Left lung (tissue), 10 donors: Measurements from ENCODE around the gene MCM10. TPM values are rescaled to one million over a fixed set of nuclear protein-coding genes. Genes with fewer than 3 reads are reported as not detected.

Experiments used
- ATAC-seq: fragments of 200-7000 bp; cut with Tn5 transposase; one replicate; pipeline ENCODE4 v1.9.1; 2020; ENCODE audit warnings: moderate library complexity
- DNase-seq, 4 donors: peaks; one replicate each; pipeline ENCODE4 v3.0.0-alpha.2; 2013 to 2020
- H3K27ac ChIP-seq, 2 donors: fragments of 200-600 bp; sonication (generic) in 1 of 2; one replicate each; pipeline versions ENCODE4 v1.5.0 to v1.8.0; 2020 to 2021
- H3K27me3 ChIP-seq, 2 donors: fragments of 200-600 bp; sonication (generic) in 1 of 2; one replicate each; pipeline versions ENCODE4 v1.5.0 to v1.8.0; 2020 to 2021
- H3K36me3 ChIP-seq, 2 donors: fragments of 200-600 bp; sonication (generic) in 1 of 2; one replicate each; pipeline versions ENCODE4 v1.5.0 to v1.8.0; 2020 to 2021
- H3K4me1 ChIP-seq, 2 donors: fragments of 200-600 bp; one replicate each; pipeline ENCODE4 v1.8.0; 2021
- H3K4me3 ChIP-seq, 2 donors: fragments of 200-600 bp; sonication (generic) in 1 of 2; one replicate each; pipeline versions ENCODE4 v1.5.0 to v1.8.0; 2020 to 2021; ENCODE audit warnings: mild to moderate bottlenecking in 1 of 2
- H3K9me3 ChIP-seq, 2 donors: fragments of 200-600 bp; sonication (generic) in 1 of 2; one replicate each; pipeline versions ENCODE4 v1.5.0 to v1.8.0; 2020 to 2021
- CTCF ChIP-seq, 2 donors: fragments of 200-600 bp; sonication (generic) in 1 of 2; IDR thresholded peaks; one replicate each; pipeline versions ENCODE4 v1.5.0 to v1.8.0; 2021; ENCODE audit warnings: antibody characterized with exemption in 2 of 2
- intact Hi-C, 2 donors: fragments of 100-400 bp; cut with DNase I; formaldehyde crosslinking; loops; one replicate each; pipeline versions ENCODE4 v1.11.2 to v1.14.2; 2022
- polyA plus RNA-seq, 6 donors: library from polyadenylated mRNA; unstranded; fragments of 120-200 nt; gene quantifications; one replicate each; pipeline ENCODE4 v1.2.1, GENCODE V29; 2013; ENCODE audit not compliant: insufficient read length in 6 of 6
- total RNA-seq, 2 donors: library from RNA; stranded (reverse); fragmentation: NEBNext Ultra II Directional; extraction: Animal tissue kit (Norgen Biotek cat#: 25700); gene quantifications; one replicate each; pipeline ENCODE4 v1.2.1, GENCODE V29; 2021
- donor health status: DM: no; HTN: yes; CAD: no.
- donor health status: DM: no; HTN: no; CAD: no.

MCM10 gene
- total and polyA plus RNA-seq, 8 donors = 4.2 to 13.1 (median 9.2) TPM

- Histone ChIP-seq H3K9me3 (no peaks in the 10 kb centered on the region), H3K4me3 (no peak overlapping the region), H3K27me3 (no peaks in the 10 kb centered on the region), H3K4me1 (no peaks in the 10 kb centered on the region), H3K36me3 (peaks cover 0 to 3% of the 10 kb centered on the region in 2 donors), H3K27ac (no peak overlapping the region)
- no peak for ATAC-seq
- DNase-seq = no peak
- intact Hi-C loops = no loop called here
- no peak for TF ChIP-seq CTCF (IDR thresholded peaks at IDR 0.05)
Measured at GRCh38 chr10:13187135-13187534, 25.8 kb downstream of the MCM10 start.

DNA sequence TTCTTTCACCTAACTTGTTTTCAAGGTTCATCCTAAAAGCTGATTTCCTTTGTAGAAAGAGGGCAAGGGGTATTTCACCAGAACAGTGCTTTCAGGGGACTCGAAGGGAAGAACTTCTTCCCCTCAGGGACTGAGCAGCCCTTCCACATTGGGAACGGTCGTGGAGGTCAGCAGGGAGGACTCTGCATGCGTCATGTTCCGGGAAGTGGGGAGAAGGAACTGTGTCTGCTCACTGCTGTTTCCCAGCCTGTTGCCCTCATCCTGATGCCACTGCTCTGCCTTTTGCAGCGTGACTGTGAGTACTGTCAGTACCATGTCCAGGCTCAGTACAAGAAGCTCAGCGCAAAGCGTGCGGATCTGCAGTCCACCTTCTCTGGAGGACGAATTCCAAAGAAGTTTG, 27.2 kb downstream of the MCM10 start:
- no peaks in the 10 kb centered on the region for H3K4me1 ChIP-seq
- TF ChIP-seq CTCF (IDR thresholded peaks at IDR 0.05) = no peak
- H3K27me3 ChIP-seq = no peaks in the 10 kb centered on the region
- no peak overlapping the region for H3K4me3 ChIP-seq
- H3K9me3 ChIP-seq = no peaks in the 10 kb centered on the region
- H3K27ac ChIP-seq = no peak overlapping the region
- intact Hi-C loops = no loop called here
- peaks cover 0 to 3% of the 10 kb centered on the region in 2 donors for H3K36me3 ChIP-seq
- ATAC-seq (no peak), DNase-seq (no peak)

- Histone ChIP-seq H3K27ac (no peak overlapping the region), H3K4me1 (no peaks in the 10 kb centered on the region), H3K36me3 (no peaks in the 10 kb centered on the region), H3K9me3 (no peaks in the 10 kb centered on the region), H3K27me3 (no peaks in the 10 kb centered on the region), H3K4me3 (no peak overlapping the region)
- ATAC-seq (no peak), DNase-seq (peak in 2 of 4 donors; percentile 79 to 89)
- intact Hi-C loops = no loop called here
- no peak for TF ChIP-seq CTCF (IDR thresholded peaks at IDR 0.05)
Measured at GRCh38 chr10:13189961-13190360, 28.6 kb downstream of the MCM10 start.

- intact Hi-C loops = no loop called here
- no peak for TF ChIP-seq CTCF (IDR thresholded peaks at IDR 0.05)
- DNase-seq (peak in 2 of 4 donors; percentile 27 to 37), ATAC-seq (no peak)
- no peak overlapping the region for H3K4me3 ChIP-seq
- H3K27me3 ChIP-seq = no peaks in the 10 kb centered on the region
- no peaks in the 10 kb centered on the region for H3K36me3 ChIP-seq
- H3K9me3 ChIP-seq = no peaks in the 10 kb centered on the region
- no peak overlapping the region for H3K27ac ChIP-seq
- no peaks in the 10 kb centered on the region for H3K4me1 ChIP-seq
Measured at GRCh38 chr10:13190816-13191215, 29.5 kb downstream of the MCM10 start.

- no peak for DNase-seq
Measured at GRCh38 chr10:13191362-13191761, 30.0 kb downstream of the MCM10 start.

More at GRCh38 chr10:13191362-13191761, 30.0 kb downstream of the MCM10 start:
- Histone ChIP-seq H3K27me3 (no peaks in the 10 kb centered on the region), H3K36me3 (no peaks in the 10 kb centered on the region), H3K4me3 (no peak overlapping the region), H3K4me1 (no peaks in the 10 kb centered on the region), H3K27ac (no peak overlapping the region), H3K9me3 (no peaks in the 10 kb centered on the region)
- no peak for ATAC-seq
- no peak for TF ChIP-seq CTCF (IDR thresholded peaks at IDR 0.05)
- intact Hi-C loops = no loop called here
